ENCODE measurements around the gene PRSS21.

PRSS21 gene

DNA sequence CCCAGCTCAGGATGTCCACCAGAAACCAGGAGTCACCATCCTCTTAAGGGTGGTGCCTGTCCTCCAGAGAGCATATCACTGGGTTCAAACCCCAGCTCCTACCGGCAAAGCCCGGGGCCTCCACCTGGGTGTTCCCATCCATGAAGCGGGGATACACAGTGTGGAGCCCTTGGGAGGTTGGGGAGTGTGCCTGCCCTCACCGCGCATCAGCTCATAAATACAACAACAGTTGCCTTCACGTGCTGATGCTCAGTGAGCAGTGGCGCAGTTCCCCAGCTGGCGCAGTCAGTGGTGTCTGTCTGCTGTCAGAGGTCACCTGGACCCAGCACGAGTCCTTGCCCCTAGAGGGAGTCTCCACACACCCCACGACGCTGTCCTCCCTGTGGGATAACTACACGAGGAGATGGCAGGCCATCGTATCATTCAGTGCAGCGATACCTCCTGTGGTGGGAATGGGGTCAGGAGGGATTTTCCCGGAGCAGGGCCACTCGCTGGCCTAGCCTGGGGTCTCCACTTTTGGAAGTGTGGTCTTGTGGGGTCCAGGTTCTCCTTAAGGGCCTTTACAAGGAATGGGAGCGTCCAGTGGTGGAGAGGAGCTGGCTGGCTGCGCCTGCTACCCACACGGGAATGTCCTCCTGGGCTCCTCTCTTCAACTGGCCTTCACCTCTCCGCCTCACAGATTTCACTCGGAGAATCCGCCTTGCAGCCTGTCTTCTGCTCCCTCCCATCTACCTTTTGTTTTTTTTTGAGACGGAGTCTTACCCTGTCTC, 37.7 kb upstream of the PRSS21 start:
- TF ChIP-seq CTCF (IDR thresholded peaks at IDR 0.05): no peak
- H3K27me3 Mint-ChIP-seq (ENCODE audit: low read depth, poor library complexity): peaks cover 8% of the 10 kb centered on the region
- peak overlapping the region; percentile 66 for H3K4me3 Mint-ChIP-seq
- no peaks in the 10 kb centered on the region for H3K9me3 Mint-ChIP-seq
- H3K27ac Mint-ChIP-seq: no peak overlapping the region
- DNase-seq: no peak
- peaks cover 37% of the 10 kb centered on the region for H3K4me1 Mint-ChIP-seq
- no peaks in the 10 kb centered on the region for H3K36me3 Mint-ChIP-seq (ENCODE audit: low read depth)

DNA sequence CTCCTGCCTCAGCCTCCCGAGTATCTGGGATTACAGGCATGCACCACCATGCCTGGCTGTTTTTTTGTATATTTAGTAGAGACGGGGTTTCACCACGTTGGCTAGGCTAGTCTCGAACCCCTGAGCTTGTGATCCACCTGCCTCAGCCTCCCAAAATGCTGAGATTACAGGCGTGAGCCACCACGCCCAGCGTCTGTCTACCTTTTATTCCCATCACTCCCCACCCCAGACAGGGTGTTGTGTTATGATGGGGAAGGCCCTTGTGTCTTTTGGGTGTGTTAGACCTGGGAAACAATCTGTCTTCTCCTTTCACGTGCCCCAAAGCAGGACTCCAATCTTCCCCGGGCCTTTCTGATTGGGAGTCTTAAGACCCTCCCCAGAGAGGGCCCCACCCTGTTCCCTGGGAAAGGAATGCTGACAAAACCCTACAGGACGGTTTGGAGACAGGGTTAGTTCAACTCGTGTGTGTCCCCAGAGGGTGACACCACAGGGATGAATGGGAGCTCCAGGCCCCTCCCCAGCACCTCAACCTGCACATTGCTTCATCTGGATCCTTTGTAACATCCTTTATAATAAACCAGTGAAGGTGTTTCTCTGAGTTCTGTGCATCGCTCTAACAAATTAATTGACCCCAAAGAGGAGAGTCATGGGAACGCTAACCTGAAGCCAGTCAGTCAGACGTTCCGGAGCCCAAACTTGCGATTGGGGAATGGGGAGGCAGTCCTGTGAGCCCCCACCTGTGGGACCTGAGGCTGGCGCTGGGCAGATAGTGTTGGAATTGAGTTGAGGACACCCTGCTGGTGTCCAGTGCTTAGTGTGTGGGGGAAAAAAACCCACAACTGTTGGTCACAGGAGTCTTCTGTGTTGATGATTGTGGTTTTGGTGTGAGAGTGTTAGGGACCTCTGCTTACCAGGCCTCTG, 36.8 kb upstream of the PRSS21 start:
- no peak for DNase-seq
- TF ChIP-seq CTCF (IDR thresholded peaks at IDR 0.05): no peak
- H3K4me3 Mint-ChIP-seq: peak overlapping the region; percentile 66
- no peaks in the 10 kb centered on the region for H3K9me3 Mint-ChIP-seq
- no peaks in the 10 kb centered on the region for H3K36me3 Mint-ChIP-seq (ENCODE audit: low read depth)
- H3K4me1 Mint-ChIP-seq: peaks cover 36% of the 10 kb centered on the region
- H3K27me3 Mint-ChIP-seq (ENCODE audit: low read depth, poor library complexity): peaks cover 8% of the 10 kb centered on the region
- no peak overlapping the region for H3K27ac Mint-ChIP-seq

DNA sequence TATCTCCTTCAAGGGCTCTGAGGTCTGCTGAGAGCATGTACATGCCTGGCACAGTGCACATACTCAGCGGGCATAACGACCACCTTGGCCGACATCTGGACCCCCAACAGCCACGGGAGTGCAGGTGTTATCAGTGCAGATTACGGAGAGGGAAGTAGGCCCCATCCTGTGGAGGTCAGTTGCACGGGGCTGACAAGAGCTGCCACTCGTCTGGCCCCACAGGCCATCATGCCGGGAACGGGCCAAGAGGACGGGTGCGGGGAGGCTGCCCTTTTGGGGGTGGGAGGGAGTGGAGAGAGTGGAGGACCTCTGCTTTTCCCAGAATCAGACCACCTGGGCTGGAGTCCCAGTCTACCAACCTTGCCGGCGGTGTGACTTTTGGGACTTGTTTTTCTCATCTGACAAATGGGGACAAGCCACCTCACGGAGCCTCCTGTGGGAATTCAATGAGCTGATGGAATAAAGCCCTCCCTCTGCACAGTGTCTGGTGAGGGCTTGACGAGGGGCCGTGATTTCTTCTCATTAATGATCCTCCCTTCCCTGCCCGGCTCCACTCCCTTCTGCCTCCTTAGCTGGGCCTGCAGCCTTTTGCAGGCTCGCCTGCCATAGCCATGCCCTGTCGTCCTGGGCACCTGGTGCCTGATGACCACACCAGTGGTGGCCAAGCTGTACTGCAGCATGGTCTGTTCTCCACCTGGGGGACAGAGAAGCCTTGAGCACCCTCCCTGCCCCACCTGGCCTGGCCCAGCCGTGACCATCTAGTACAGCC, 34.3 kb upstream of the PRSS21 start:
- Mint-ChIP-seq H3K9me3 (no peaks in the 10 kb centered on the region), H3K27ac (no peak overlapping the region), H3K36me3 (ENCODE audit: low read depth) (no peaks in the 10 kb centered on the region), H3K4me1 (peaks cover 34% of the 10 kb centered on the region), H3K27me3 (ENCODE audit: low read depth, poor library complexity) (peaks cover 15% of the 10 kb centered on the region), H3K4me3 (no peak overlapping the region)
- TF ChIP-seq CTCF (IDR thresholded peaks at IDR 0.05): no peak
- DNase-seq: no peak

GRCh38 chr16:2783581-2784357, 33.3 kb upstream of the PRSS21 start:
- peaks cover 21% of the 10 kb centered on the region for H3K27me3 Mint-ChIP-seq (ENCODE audit: low read depth, poor library complexity)
- DNase-seq: no peak
- no peak for TF ChIP-seq CTCF (IDR thresholded peaks at IDR 0.05)
- H3K9me3 Mint-ChIP-seq: no peaks in the 10 kb centered on the region
- H3K4me1 Mint-ChIP-seq: peaks cover 26% of the 10 kb centered on the region
- H3K4me3 Mint-ChIP-seq: no peak overlapping the region
- no peaks in the 10 kb centered on the region for H3K36me3 Mint-ChIP-seq (ENCODE audit: low read depth)
- no peak overlapping the region for H3K27ac Mint-ChIP-seq

DNA sequence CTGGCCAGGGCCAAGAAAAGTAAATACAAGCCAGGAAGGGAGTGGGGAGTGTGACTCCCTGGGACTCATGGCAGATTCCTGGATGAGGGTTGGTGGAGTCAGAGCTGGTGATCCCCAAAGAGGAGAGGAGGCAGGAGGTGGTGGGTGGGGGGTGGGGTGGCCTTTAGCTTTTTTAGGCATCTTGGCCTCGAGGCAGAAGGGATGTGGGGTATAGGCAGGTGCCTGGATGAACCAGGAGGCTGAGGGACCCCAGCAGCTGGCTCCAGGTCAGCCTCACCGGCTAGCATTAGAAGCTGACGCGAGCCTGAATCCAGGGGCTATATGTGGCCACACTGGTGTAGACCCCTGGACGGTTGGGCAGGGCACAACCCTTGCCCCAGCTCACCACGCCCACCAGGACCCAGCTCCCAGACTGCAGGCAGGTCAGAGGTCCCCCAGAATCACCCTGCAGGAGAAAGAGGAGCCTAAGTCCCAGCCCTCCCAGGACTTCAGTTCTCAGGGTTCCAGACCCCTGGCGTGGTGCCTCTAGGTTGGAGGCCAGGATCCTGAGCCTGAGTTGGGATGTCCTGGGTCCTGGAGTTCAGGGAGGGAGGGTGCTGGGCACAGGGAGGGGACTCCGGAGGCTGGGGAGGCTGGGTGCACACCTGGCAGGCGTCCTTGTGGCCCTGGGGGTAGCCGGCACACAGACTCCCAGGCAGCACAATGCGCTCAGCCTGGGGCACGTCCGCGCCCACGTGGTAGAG, 32.5 kb upstream of the PRSS21 start:
- peaks cover 25% of the 10 kb centered on the region for H3K4me1 Mint-ChIP-seq
- H3K36me3 Mint-ChIP-seq (ENCODE audit: low read depth): no peaks in the 10 kb centered on the region
- H3K9me3 Mint-ChIP-seq: no peaks in the 10 kb centered on the region
- no peak for DNase-seq
- H3K4me3 Mint-ChIP-seq: no peak overlapping the region
- no peak overlapping the region for H3K27ac Mint-ChIP-seq
- peaks cover 29% of the 10 kb centered on the region for H3K27me3 Mint-ChIP-seq (ENCODE audit: low read depth, poor library complexity)
- no peak for TF ChIP-seq CTCF (IDR thresholded peaks at IDR 0.05)

Data from nephron progenitor cell (in vitro differentiated cells).